ENCODE measurements around the gene PRKD2.

PRKD2 gene

DNA sequence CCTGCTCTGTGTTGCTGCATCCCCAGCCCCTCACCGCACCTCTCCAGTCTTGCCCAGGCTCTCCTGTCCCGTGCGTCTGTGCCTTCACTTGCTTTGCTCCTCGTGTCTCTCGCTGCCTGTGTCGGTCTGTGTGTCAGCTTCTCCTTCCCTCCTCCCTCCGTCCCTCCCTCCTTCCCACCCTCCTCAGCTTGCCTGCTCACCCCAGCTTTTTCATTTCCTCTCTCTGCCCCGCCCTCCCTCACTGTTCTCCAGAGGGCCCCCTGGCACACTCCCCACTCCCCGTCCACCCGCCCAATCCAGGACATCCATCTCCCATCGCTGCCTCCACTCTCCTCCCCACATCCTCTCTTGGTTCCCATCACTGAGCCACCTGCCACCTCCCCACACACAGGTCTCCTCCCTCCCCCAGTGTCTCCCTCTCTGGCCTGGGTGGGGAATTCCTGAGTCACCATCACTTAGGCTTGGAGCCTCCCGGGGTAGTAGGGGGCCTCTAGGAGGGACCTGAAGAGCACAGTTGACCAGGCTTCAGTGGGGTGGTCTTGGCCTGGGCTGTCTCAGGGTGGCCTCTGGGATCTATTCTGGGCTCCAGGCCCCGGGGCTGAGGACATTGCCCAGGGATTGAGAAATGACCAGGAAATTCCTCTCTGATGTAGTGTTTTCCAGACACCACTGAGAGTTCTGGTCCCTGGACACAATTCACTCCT lies 91.8 kb downstream of the PRKD2 start, which contains the start of gene PTGIR:
Gene PTGIR (minus strand): TSS at position 132 of the 704 bp plus-strand sequence. CDS start 864 bp downstream, outside the sequence.
- TF ChIP-seq, protein P1, sequence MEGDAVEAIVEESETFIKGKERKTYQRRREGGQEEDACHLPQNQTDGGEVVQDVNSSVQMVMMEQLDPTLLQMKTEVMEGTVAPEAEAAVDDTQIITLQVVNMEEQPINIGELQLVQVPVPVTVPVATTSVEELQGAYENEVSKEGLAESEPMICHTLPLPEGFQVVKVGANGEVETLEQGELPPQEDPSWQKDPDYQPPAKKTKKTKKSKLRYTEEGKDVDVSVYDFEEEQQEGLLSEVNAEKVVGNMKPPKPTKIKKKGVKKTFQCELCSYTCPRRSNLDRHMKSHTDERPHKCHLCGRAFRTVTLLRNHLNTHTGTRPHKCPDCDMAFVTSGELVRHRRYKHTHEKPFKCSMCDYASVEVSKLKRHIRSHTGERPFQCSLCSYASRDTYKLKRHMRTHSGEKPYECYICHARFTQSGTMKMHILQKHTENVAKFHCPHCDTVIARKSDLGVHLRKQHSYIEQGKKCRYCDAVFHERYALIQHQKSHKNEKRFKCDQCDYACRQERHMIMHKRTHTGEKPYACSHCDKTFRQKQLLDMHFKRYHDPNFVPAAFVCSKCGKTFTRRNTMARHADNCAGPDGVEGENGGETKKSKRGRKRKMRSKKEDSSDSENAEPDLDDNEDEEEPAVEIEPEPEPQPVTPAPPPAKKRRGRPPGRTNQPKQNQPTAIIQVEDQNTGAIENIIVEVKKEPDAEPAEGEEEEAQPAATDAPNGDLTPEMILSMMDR (IDR thresholded peaks at IDR 0.05; ENCODE audit: low read depth, low read length, missing control alignments) = no peak
- peak within 1 kb of the TSS; percentile 49 for H3K4me3 ChIP-seq (ENCODE audit: low read depth, low read length)
- no peak for DNase-seq (ENCODE audit: low read depth)

Data from GM12864 (cell line).